Measurements from ENCODE around the gene EIPR1. TPM values are rescaled to one million over a fixed set of nuclear protein-coding genes. Genes with fewer than 3 reads are reported as not detected.

Gene EIPR1
- total RNA-seq, 1 experiment from 2014 or later: 27.8 TPM

- no peak for TF ChIP-seq CTCF (conservative IDR thresholded peaks at IDR 0.05)
These were observed 87.0 kb downstream of the EIPR1 start for GRCh38 chr2:3290655-3291054.

More at GRCh38 chr2:3290655-3291054, 87.0 kb downstream of the EIPR1 start:
- Mint-ChIP-seq H3K27me3 (ENCODE audit: low read depth) (no peaks in the 10 kb centered on the region), H3K36me3 (ENCODE audit: insufficient read depth in 1 of 3, low read depth in 3 of 3) (peaks cover 6 to 10% (median 7%) of the 10 kb centered on the region in 3 experiments), H3K4me3 (no peak overlapping the region), H3K9me3 (peaks cover 0 to 6% of the 10 kb centered on the region in 2 experiments; a peak in 3 of 5 replicates), H3K4me1 (peaks cover 9 to 16% of the 10 kb centered on the region in 2 experiments), H3K27ac (no peak overlapping the region; a peak in 1 of 7 replicates)
- H4K20me1 ChIP-seq (ENCODE audit: control insufficient read depth, insufficient read depth, insufficient read length): peaks cover 2% of the 10 kb centered on the region
- no peak overlapping the region for H2AK5ac ChIP-seq (ENCODE audit: insufficient read length, low read length)
- no peak overlapping the region for H3T11ph ChIP-seq (ENCODE audit: low read length)
- H4K91ac ChIP-seq (ENCODE audit: insufficient read length, low read depth, low read length): no peak overlapping the region
- H3K9ac ChIP-seq (ENCODE audit: extremely low read depth, insufficient read length, low read length): no peak overlapping the region
- no peak for DNase-seq
- no peak overlapping the region for H3K18ac ChIP-seq (ENCODE audit: insufficient read length, low read depth, low read length)
- no peaks in the 10 kb centered on the region for H3K79me1 ChIP-seq (ENCODE audit: insufficient read depth, low read depth, low read length, poor library complexity, severe bottlenecking)
- H3K27ac ChIP-seq (ENCODE audit: insufficient read length, low read depth, low read length): no peak overlapping the region
- no peaks in the 10 kb centered on the region for H3K79me2 ChIP-seq (ENCODE audit: insufficient read depth, low read length)
- H2BK20ac ChIP-seq (ENCODE audit: low read depth, low read length, poor library complexity, severe bottlenecking): no peak overlapping the region
- H2BK12ac ChIP-seq (ENCODE audit: insufficient read length, low read depth, low read length): no peak overlapping the region
- H3K4me2 ChIP-seq (ENCODE audit: insufficient read depth, insufficient read length, low read length): no peak overlapping the region
- no peak overlapping the region for H3K4ac ChIP-seq (ENCODE audit: low read depth, low read length)
- no peaks in the 10 kb centered on the region for H3K23me2 ChIP-seq (ENCODE audit: insufficient read length, low read depth, low read length, poor library complexity, severe bottlenecking)
- no peaks in the 10 kb centered on the region for H3K27me3 ChIP-seq (ENCODE audit: insufficient read depth, low read length)
- no peak overlapping the region for H4K5ac ChIP-seq (ENCODE audit: insufficient read length, low read depth, low read length)
- H2BK5ac ChIP-seq (ENCODE audit: insufficient read length, low read length): no peak overlapping the region
- no peak overlapping the region for H3K14ac ChIP-seq (ENCODE audit: insufficient read depth, low read length)
- no peaks in the 10 kb centered on the region for H3K9me3 ChIP-seq (ENCODE audit: control insufficient read depth, low read depth, low read length)
- H4K8ac ChIP-seq (replicated peaks; ENCODE audit: insufficient read length, low read depth, low read length): no peak overlapping the region
- no peak overlapping the region for H2BK15ac ChIP-seq (ENCODE audit: low read depth, low read length)
- H3K4me1 ChIP-seq (ENCODE audit: insufficient read depth, low read length): no peaks in the 10 kb centered on the region
- H3K23ac ChIP-seq (ENCODE audit: insufficient read length, low read depth, low read length): no peak overlapping the region
- H3K56ac ChIP-seq (ENCODE audit: insufficient read length, low read depth, low read length): no peak overlapping the region
- no CpG with 5 or more reads among the region's 12 CpGs for WGBS (ENCODE audit: extremely low coverage, insufficient read length, low lambda C conversion rate)
- no peak overlapping the region for H2BK120ac ChIP-seq (ENCODE audit: low read depth, low read length, poor library complexity, severe bottlenecking)
- H2AFZ ChIP-seq (ENCODE audit: low read length): no peak overlapping the region
